GM23248 (cell line): ENCODE data around the gene UBTFL1.

Source experiments
- EZH2 ChIP-seq: fragments of 200-600 bp; sonication (generic); IDR thresholded peaks from 2 replicates; pipeline ENCODE4 v1.6.1; 2018; ENCODE audit warnings: antibody characterized with exemption, mild to moderate bottlenecking; ENCODE audit not compliant: insufficient read depth, poor library complexity, severe bottlenecking
- EZH2phosphoT487 ChIP-seq: fragments of 200-600 bp; sonication (generic); IDR thresholded peaks from 2 replicates; pipeline ENCODE4 v1.6.1; 2018; ENCODE audit warnings: antibody characterized with exemption, moderate library complexity, mild to moderate bottlenecking, low read depth; ENCODE audit not compliant: insufficient read depth

DNA sequence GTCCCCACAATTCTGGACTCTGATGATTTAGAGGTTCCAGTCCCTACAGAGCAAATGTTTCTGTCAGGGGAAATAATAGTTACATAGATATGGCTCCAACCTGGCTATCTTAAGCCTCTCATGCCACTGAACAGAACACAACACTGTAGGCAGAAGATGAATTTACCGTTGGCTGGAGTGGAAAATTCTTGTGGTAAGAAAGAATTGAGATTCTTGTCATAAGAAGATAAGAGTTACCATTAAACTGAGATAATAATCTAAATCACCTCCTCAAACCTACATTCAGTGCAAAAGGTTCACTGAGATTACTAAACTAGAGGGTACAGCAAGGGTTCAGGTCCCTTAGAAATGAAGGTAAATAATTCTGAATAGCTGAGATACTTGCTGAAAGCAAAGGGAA lies 38.6 kb downstream of the UBTFL1 start:
- TF ChIP-seq EZH2 (no peak), EZH2phosphoT487 (no peak)
